Cardiac fibroblast (primary cell): Measurements from ENCODE around the gene ATP2B2.
"Not testable (repeated sequence)": the region's sequence is repeated elsewhere in the genome, so short reads cannot be mapped to it uniquely, and the experiment has no call there.

ENCODE experiments used
- DNase-seq, 2 donors: peaks; one replicate each; pipeline versions ENCODE4 v3.0.0 to v3.0.0-alpha.2; 2010; ENCODE audit warnings: low read depth in 2 of 2
- H3K4me3 ChIP-seq, 2 donors: replicated peaks in 1 of 2; 1 replicate in 1 of 2; 2 replicates in 1 of 2; pipeline ENCODE4 v1.5.1; 2011; ENCODE audit warnings: low read depth in 2 of 2, low read length in 2 of 2, mild to moderate bottlenecking in 2 of 2, moderate library complexity in 1 of 2
- CTCF ChIP-seq: IDR thresholded peaks from one replicate; pipeline ENCODE4 v1.5.1; 2011; ENCODE audit warnings: low read depth, mild to moderate bottlenecking, low read length, inconsistent platforms

ATP2B2 gene

DNA sequence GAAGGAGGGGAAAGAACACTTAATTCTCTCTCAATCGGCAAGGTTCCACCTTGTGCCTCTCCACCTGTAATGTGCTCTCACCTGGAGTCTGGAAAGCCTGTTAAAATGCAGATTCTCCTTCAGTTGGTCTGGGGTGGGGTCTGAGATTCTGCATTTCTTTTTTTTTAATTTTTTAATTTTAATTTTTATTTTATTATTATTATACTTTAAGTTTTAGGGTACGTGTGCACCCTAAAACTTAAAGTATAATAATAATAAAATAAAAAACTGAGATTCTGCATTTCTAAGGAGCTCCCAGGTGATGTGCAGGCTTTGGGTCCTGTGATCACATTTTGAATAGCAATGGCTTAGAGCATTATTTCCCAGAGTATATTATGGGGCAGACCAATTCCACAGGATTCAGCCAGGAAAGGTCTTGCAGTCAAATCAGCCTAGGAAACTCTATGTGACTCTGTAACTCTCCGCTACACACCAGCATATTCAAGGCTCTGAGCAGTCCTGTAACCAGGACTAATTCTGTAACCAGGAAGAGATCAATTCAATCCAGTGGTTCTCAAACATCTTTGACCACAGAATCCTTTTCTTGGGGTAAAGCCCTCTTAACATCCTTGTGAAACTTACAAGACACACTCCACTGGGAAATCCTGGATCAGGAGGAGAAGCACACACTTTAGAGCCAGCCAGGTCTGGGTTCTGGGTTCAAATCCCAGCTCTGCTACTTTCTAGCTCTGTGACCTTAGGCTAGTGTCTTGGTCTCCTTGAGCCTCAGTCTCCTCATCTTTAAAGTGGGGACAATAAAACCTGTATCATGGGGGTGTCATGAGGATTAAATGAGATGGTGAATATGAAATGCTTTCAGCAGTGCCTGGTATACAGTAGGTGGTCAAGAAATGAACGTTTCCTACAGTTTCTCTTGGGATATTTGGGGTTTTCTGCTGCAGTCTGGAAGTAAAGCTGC, 122.2 kb downstream of the ATP2B2 start:
- H3K4me3 ChIP-seq, result no peak overlapping the region
- no peak for TF ChIP-seq CTCF
- DNase-seq, result no peak

- DNase-seq, H3K4me3 ChIP-seq: not testable (repeated sequence)
These were observed 122.9 kb downstream of the ATP2B2 start for GRCh38 chr3:10382445-10382844.

DNA sequence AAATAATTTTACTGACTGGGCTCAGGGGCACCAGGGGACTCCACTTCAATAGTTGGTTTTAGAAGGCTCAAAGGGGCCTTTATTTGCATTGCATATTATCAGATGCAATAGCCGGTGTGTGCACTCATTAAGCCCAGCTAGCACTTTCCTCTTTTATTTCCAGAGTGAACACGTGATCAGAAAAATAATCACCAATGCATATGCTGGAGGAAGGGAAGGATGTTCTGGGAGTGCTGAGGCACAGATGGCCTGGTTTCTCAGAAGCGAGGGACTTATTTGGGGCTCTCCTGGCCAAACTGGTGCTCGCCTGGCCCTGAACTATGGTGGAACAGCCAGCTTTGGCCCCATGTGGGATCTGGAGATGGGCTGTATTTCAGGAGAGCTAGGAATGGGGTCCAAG, 124.0 kb downstream of the ATP2B2 start:
- H3K4me3 ChIP-seq, result no peak overlapping the region
- no peak for DNase-seq
- no peak for TF ChIP-seq CTCF

- peak in 1 of 2 donors; percentile 15 for DNase-seq
- no peak for TF ChIP-seq CTCF
- no peak overlapping the region for H3K4me3 ChIP-seq
These were observed 124.5 kb downstream of the ATP2B2 start for GRCh38 chr3:10380906-10381305.

- TF ChIP-seq CTCF, result no peak
- no peak for DNase-seq
- H3K4me3 ChIP-seq, result no peak overlapping the region
These were observed 125.4 kb downstream of the ATP2B2 start for GRCh38 chr3:10379961-10380360.

DNA sequence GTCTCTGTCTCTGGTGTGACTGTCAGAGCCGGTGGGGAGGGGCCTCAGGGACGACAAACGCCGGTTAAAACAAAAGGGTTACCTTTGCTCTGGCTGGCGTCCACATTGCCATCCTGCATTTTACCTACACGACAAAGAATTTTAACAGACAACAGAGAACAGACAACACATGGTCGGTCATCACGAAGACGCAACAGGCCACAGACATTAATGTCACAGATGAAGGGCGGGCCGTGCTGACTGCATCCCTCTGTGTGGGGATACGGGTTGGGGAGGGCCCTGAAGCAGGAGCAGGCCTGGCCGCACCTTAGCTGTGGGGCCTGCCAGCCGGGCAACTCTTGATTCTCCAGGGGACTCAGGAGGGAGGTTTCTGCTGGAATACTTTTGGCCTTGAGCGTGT, 126.2 kb downstream of the ATP2B2 start:
- no peak overlapping the region for H3K4me3 ChIP-seq
- DNase-seq, result no peak
- no peak for TF ChIP-seq CTCF

DNA sequence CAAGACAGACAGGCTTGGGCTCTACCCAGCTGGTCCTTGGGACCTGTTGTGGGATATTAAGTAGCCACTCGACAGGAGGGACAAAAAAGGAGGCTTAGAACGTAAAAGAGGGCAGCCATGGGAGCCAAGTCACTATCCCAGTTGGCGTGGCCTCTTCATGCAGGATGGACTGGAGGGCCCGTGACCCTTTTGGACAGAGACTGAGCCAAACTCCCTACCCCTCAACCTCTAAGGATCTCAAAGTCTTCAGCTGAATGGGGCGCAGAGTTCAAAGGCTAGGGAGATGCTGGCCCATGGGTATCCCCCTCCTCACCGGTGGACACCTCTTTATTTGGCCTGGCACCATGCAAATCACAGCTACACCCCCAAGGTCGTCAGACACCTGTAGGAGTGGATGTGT, 126.6 kb downstream of the ATP2B2 start:
- no peak for DNase-seq
- no peak overlapping the region for H3K4me3 ChIP-seq
- TF ChIP-seq CTCF, result no peak
